NCI-H524 treated with DMSO at 0.1 percent for 48 hours (cell line): Measurements from ENCODE around the gene PALLD.

Experiments used
- DNase-seq: peaks from one replicate; lab custom pipeline; 2025; lab: John Stamatoyannopoulos, UW

The PALLD gene

GRCh38 chr4:168623484-168623883 is 126.6 kb downstream of the PALLD start:
- no peak for DNase-seq

GRCh38 chr4:168628251-168628650 is 131.4 kb downstream of the PALLD start:
- no peak for DNase-seq

- DNase-seq: no peak
Observed at GRCh38 chr4:168629566-168629965, 132.7 kb downstream of the PALLD start.

GRCh38 chr4:168630445-168631187 is 133.8 kb downstream of the PALLD start:
- DNase-seq: no peak

- DNase-seq: no peak
Observed at GRCh38 chr4:168631241-168632162, 134.7 kb downstream of the PALLD start.

- DNase-seq: no peak
Observed at GRCh38 chr4:168632301-168632725, 135.5 kb downstream of the PALLD start.

- no peak for DNase-seq
Observed at GRCh38 chr4:168633064-168633463, 136.2 kb downstream of the PALLD start.

GRCh38 chr4:168633496-168633895 is 136.6 kb downstream of the PALLD start:
- DNase-seq: no peak

GRCh38 chr4:168634276-168634802 is 137.5 kb downstream of the PALLD start:
- DNase-seq: no peak

GRCh38 chr4:168636040-168636439 is 139.2 kb downstream of the PALLD start:
- no peak for DNase-seq

GRCh38 chr4:168636506-168637196 is 139.8 kb downstream of the PALLD start:
- no peak for DNase-seq

- no peak for DNase-seq
Observed at GRCh38 chr4:168637872-168638756, 141.3 kb downstream of the PALLD start.

- no peak for DNase-seq
Observed at GRCh38 chr4:168639914-168640313, 143.1 kb downstream of the PALLD start.

- DNase-seq: no peak
Observed at GRCh38 chr4:168641811-168642140, 144.9 kb downstream of the PALLD start.

- DNase-seq: no peak
Observed at GRCh38 chr4:168642591-168642990, 145.7 kb downstream of the PALLD start.

- DNase-seq: no peak
Observed at GRCh38 chr4:168643111-168643795, 146.4 kb downstream of the PALLD start.

- DNase-seq: no peak
Observed at GRCh38 chr4:168643796-168644159, 146.9 kb downstream of the PALLD start.

- peak; percentile 47 for DNase-seq
Observed at GRCh38 chr4:168646001-168646768, 149.3 kb downstream of the PALLD start.

GRCh38 chr4:168647646-168648375 is 151.0 kb downstream of the PALLD start:
- DNase-seq: no peak
